OCI-LY1 (cell line): ENCODE data around the gene ANKRD30A.
"Not testable (repeated sequence)": the region's sequence is repeated elsewhere in the genome, so short reads cannot be mapped to it uniquely, and the experiment has no call there.

Experiments
- H2AFZ ChIP-seq: fragments of 200-600 bp; sonication (generic), shearing (Covaris generic); 2 replicates; pipeline ENCODE4 v1.6.0; 2014; ENCODE audit warnings: antibody characterized with exemption, mild to moderate bottlenecking, low read length
- H3F3A ChIP-seq: fragments of 200-600 bp; sonication (generic), shearing (Covaris generic); 2 replicates; pipeline ENCODE4 v1.6.0; 2014; ENCODE audit warnings: mild to moderate bottlenecking, antibody characterized with exemption, low read length, moderate library complexity; ENCODE audit not compliant: insufficient read depth
- H3K27ac ChIP-seq: fragments of 200-600 bp; sonication (generic); 2 replicates; pipeline ENCODE4 v1.5.1; 2014; ENCODE audit warnings: low read length, mixed run types, mild to moderate bottlenecking, low read depth; ENCODE audit not compliant: poor library complexity, severe bottlenecking
- H3K27me3 ChIP-seq: fragments of 200-600 bp; sonication (generic); 2 replicates; pipeline ENCODE4 v1.6.0; 2014; ENCODE audit warnings: antibody characterized with exemption, mild to moderate bottlenecking, low read length, moderate library complexity; ENCODE audit not compliant: insufficient read depth
- H3K36me3 ChIP-seq: fragments of 200-600 bp; sonication (generic); 2 replicates; pipeline ENCODE4 v1.6.1; 2014; ENCODE audit warnings: mild to moderate bottlenecking, antibody characterized with exemption, low read length, moderate library complexity, mixed read lengths; ENCODE audit not compliant: insufficient read depth
- H3K4me1 ChIP-seq: fragments of 200-600 bp; sonication (generic); 2 replicates; pipeline ENCODE4 v1.5.1; 2014; ENCODE audit warnings: mild to moderate bottlenecking, low read length, moderate library complexity; ENCODE audit not compliant: insufficient read depth, severe bottlenecking
- H3K4me2 ChIP-seq: fragments of 200-600 bp; sonication (generic), shearing (Covaris generic); 2 replicates; pipeline ENCODE4 v1.6.1; 2014; ENCODE audit warnings: low read length
- H3K4me3 ChIP-seq: fragments of 200-600 bp; sonication (generic); 2 replicates; pipeline ENCODE4 v1.5.1; 2014; ENCODE audit warnings: low read length, low read depth, mild to moderate bottlenecking, mixed read lengths; ENCODE audit not compliant: poor library complexity, severe bottlenecking
- H3K79me2 ChIP-seq: fragments of 200-600 bp; shearing (Covaris generic); 2 replicates; pipeline ENCODE4 v1.6.1; 2016; ENCODE audit warnings: mixed run types, low read length, mixed read lengths; ENCODE audit not compliant: insufficient read depth
- H3K9ac ChIP-seq: fragments of 200-600 bp; sonication (generic), shearing (Covaris generic); 2 replicates; pipeline ENCODE4 v1.6.1; 2014; ENCODE audit warnings: mild to moderate bottlenecking, low read length, mixed read lengths
- H3K9me2 ChIP-seq: fragments of 200-600 bp; sonication (generic), shearing (Covaris generic); 2 replicates; pipeline ENCODE4 v1.6.1; 2014; ENCODE audit warnings: low read depth, mild to moderate bottlenecking, low read length, mixed read lengths
- H3K9me3 ChIP-seq: fragments of 200-600 bp; shearing (Covaris generic); 2 replicates; pipeline ENCODE4 v1.6.1; 2014; ENCODE audit warnings: low read length, mixed read lengths
- H4K20me1 ChIP-seq: fragments of 200-600 bp; sonication (generic), shearing (Covaris generic); 2 replicates; pipeline ENCODE4 v1.6.0; 2016; ENCODE audit warnings: mild to moderate bottlenecking, low read length; ENCODE audit not compliant: insufficient read depth
- CTCF ChIP-seq: fragments of 200-600 bp; sonication (generic), shearing (Covaris generic); IDR thresholded peaks from 2 replicates; pipeline ENCODE4 v1.5.1; 2017; ENCODE audit warnings: mild to moderate bottlenecking, antibody characterized with exemption, low read length, moderate library complexity, mixed read lengths
- EZH2 ChIP-seq: fragments of 200-600 bp; sonication (generic), shearing (Covaris generic); IDR thresholded peaks from 2 replicates; pipeline ENCODE4 v1.8.0; 2017; ENCODE audit warnings: borderline replicate concordance, mixed run types, mild to moderate bottlenecking, antibody characterized with exemption, low read length, moderate library complexity, mixed read lengths

The ANKRD30A gene

GRCh38 chr10:37236093-37236492 lies 110.7 kb downstream of the ANKRD30A start:
- Histone ChIP-seq H3K4me2 (no peak overlapping the region), H3F3A (no peaks in the 10 kb centered on the region), H3K4me1 (no peaks in the 10 kb centered on the region), H3K4me3 (no peak overlapping the region), H4K20me1 (no peaks in the 10 kb centered on the region), H2AFZ (no peak overlapping the region), H3K9me2 (no peaks in the 10 kb centered on the region), H3K79me2 (no peaks in the 10 kb centered on the region), H3K9me3 (no peaks in the 10 kb centered on the region), H3K27me3 (no peaks in the 10 kb centered on the region), H3K9ac (no peak overlapping the region), H3K27ac (no peak overlapping the region), H3K36me3 (no peaks in the 10 kb centered on the region)
- no peak for TF ChIP-seq EZH2
- no peak for TF ChIP-seq CTCF

GRCh38 chr10:37240223-37240622 lies 114.8 kb downstream of the ANKRD30A start:
- H3K36me3 ChIP-seq, result no peaks in the 10 kb centered on the region
- no peaks in the 10 kb centered on the region for H3K9me2 ChIP-seq
- H3K9me3 ChIP-seq, result no peaks in the 10 kb centered on the region
- H2AFZ ChIP-seq, result no peak overlapping the region
- no peak overlapping the region for H3K4me2 ChIP-seq
- no peaks in the 10 kb centered on the region for H3K79me2 ChIP-seq
- H3K27me3 ChIP-seq, result no peaks in the 10 kb centered on the region
- H3K4me3 ChIP-seq, result no peak overlapping the region
- no peaks in the 10 kb centered on the region for H3F3A ChIP-seq
- H3K4me1 ChIP-seq, result no peaks in the 10 kb centered on the region
- H3K27ac ChIP-seq, result no peak overlapping the region
- no peaks in the 10 kb centered on the region for H4K20me1 ChIP-seq
- TF ChIP-seq EZH2, result no peak
- no peak for TF ChIP-seq CTCF
- H3K9ac ChIP-seq, result no peak overlapping the region

- no peak overlapping the region for H2AFZ ChIP-seq
- H3K27me3 ChIP-seq, result no peaks in the 10 kb centered on the region
- no peak overlapping the region for H3K27ac ChIP-seq
- no peaks in the 10 kb centered on the region for H3K79me2 ChIP-seq
- no peak overlapping the region for H3K4me2 ChIP-seq
- no peaks in the 10 kb centered on the region for H3K4me1 ChIP-seq
- no peaks in the 10 kb centered on the region for H3K9me2 ChIP-seq
- H3F3A ChIP-seq, result no peaks in the 10 kb centered on the region
- H3K36me3 ChIP-seq, result no peaks in the 10 kb centered on the region
- no peak; the same call in 1 of the 2 replicates for TF ChIP-seq CTCF
- TF ChIP-seq EZH2, result no peak
- H3K9ac ChIP-seq, result no peak overlapping the region
- no peaks in the 10 kb centered on the region for H3K9me3 ChIP-seq
- H4K20me1 ChIP-seq, result no peaks in the 10 kb centered on the region
- no peak overlapping the region for H3K4me3 ChIP-seq
These were observed 121.2 kb downstream of the ANKRD30A start for GRCh38 chr10:37246637-37247036.

GRCh38 chr10:37255837-37256236 lies 130.4 kb downstream of the ANKRD30A start:
- H4K20me1 ChIP-seq, H3K9ac ChIP-seq, H3K9me3 ChIP-seq, H3K4me1 ChIP-seq, H3K27me3 ChIP-seq, H3K36me3 ChIP-seq, H3K9me2 ChIP-seq, H3K4me2 ChIP-seq, H3K27ac ChIP-seq, H2AFZ ChIP-seq, H3F3A ChIP-seq, H3K79me2 ChIP-seq, H3K4me3 ChIP-seq: not testable (repeated sequence)
